Activated CD8-positive, alpha-beta memory T cell treated with anti-CD3 and anti-CD28 coated beads, Interleukin-2, amount 50 U/mL, for 1 hour (primary cell): ENCODE measurements around the gene CSN2.
"Not testable (repeated sequence)": the region's sequence is repeated elsewhere in the genome, so short reads cannot be mapped to it uniquely, and the experiment has no call there.

Experiments
- DNase-seq: peaks from one replicate; pipeline ENCODE4 v3.0.0-alpha.2; 2020; ENCODE audit errors: extremely low read depth

The CSN2 gene

DNA sequence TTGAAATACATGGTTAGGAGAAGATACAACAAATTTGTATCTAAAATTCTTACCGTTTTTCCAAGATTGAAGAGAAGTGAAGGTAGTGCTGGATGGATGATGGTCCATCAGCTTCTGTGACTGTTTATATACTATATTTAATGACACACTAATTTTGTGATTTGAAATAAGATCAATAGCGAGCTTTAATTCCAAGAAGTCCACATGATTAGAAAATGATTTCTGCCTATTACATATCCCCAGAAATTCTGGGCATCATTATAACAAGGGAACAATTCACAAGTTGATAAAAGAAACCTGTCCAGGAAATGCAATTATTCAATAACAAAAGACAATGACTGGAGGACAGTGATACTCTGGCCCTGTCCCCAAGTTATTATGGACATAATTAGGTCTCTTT is at the start of gene CSN2:
Gene CSN2 (minus strand): TSS at position 101 of the 400 bp plus-strand sequence. CDS start 4,733 bp downstream, outside the sequence.
- no peak for DNase-seq

DNA sequence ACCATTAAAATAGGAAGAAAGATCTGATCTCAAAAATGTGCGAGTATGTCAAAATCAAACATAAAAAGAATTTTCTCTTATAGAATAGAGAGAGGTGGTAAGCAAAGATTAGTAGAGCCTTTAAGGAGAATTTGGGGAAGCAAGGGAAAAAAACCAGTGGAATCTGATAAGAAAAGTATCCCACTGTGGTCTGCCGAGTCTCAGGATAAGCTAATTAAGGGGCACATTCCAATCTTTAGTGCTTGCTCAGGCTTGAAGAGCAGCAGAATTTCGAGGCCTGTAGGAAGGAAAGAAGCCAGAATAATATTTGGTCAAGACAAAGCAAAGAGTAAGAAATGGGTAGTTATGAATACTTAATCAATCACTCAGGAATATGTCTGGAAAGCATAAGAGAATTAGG is 43.2 kb upstream of the CSN2 start:
- DNase-seq = no peak

DNA sequence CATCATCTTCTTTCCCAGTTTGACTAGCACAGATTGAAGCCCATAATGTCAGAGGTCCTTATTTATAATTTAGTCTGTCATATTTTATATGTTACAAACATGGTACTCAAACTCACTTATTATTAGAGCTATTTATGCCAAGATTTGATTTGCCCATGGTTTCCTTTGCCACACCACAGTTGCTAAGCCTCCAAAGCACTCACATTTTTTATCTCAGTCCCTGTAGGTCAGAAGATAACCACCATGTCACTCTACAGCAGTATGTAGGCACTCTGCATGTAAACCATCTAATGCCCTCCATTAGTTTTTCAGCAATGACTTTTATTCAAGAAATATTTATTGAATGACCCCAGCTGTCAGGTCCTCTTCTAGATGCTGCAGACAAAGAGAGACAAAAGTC is 37.0 kb upstream of the CSN2 start:
- no peak for DNase-seq

- no peak for DNase-seq
Observed at GRCh38 chr4:70000711-70001110, 35.2 kb upstream of the CSN2 start.

DNA sequence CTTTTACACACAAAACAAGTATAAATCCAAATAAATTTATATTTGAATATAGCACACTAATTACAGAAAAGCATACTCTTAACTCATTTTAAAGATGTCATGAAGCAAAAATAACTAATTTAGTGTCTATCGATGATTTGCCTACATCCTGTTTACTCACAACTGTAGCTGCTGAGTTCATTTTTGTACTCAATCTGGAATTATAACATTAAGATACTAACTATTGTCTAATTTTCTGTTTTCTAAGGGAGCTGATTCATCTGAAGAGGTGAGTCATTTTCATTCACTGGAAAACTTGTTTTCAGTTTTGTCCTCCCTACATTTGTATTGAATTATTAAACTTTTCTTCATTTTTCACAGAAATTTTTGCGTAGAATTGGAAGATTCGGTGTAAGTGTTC is 33.9 kb upstream of the CSN2 start:
- DNase-seq = no peak

GRCh38 chr4:69995526-69996016 is 30.0 kb upstream of the CSN2 start, which contains the start of gene STATH:
Gene STATH, plus strand, starts transcription at chr4:69995966. Its CDS starts 2,472 bp downstream, at chr4:69998438.
- DNase-seq = no peak

- DNase-seq = no peak
Observed at GRCh38 chr4:69994782-69995181, 29.3 kb upstream of the CSN2 start.

DNA sequence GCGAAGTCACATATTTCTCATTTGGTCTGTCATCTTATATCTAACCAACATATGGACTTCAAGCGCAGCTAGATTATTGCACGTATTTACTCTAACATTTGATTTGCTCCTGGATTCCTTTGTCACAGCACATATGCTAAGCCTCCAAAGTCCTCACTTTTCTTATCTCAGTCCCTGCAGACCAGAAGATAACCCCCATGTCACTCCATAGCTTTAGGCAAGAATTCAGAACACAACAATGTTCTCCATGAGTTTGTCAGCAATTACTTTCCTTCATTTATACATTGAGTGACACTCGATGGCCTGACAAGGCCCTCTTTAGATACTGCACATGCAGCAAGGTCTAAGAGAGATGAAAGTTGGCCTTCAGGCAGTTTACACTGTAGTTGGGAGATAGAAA is 25.5 kb upstream of the CSN2 start:
- DNase-seq = no peak

- no peak for DNase-seq
Observed at GRCh38 chr4:69986663-69987062, 21.1 kb upstream of the CSN2 start.

GRCh38 chr4:69984030-69984443 is 18.5 kb upstream of the CSN2 start:
- no peak for DNase-seq

DNA sequence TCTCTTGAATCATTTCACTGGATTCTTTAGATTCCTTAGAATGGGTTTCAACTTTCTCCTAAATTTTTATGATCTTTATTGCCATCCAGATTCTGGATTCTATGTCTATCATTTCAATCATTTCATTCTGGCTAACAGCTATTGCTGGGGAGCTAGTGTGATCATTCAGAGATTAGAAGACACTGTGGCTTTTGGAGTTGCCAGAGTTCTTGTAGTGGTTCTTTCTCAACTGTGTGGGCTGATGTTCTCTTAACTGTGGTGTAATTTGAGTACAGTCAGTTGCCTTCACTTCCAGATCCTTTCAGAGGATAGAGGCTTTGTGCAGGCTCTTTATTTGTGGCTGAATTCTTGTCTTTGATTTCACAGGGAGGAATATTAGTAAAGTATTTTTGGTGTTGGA is 12.1 kb upstream of the CSN2 start:
- no peak for DNase-seq

DNA sequence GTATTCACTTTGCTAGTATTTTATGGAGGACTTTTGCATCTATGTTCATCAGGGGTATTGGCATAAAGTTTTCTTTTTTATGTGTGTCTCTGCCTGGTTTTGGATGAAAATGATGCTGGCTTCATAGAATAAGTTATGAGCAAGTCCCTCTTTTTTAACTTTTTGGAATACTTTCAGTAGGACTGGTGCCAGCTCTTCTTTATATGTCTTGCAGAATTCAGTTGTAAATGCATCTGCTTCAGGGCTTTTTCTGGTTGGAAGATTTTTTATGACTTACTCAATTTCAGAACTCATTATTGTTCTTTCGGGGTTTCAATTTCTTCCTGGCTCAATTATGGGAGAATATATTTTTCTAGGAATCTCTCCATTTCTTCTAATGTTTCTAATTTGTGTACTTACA is 9.1 kb upstream of the CSN2 start:
- no peak for DNase-seq

DNA sequence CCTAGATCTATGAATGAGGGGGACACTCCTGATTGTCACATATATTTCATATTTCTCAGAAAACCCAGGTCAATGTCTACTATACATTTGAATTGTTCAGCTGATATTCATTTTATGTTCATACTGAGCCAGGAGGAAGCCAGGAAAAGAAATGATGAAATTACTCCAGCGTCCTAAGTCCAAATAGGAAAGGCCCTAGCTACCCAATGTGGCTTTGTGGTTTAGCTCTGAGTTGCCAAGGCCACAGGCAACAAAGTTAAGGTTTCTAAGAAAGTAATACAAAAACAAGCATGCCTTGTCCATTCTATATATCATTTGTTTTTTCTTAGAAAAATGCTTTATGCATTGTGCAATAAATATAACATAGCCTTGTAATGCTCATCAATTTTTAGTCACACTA is 4.5 kb upstream of the CSN2 start:
- DNase-seq = no peak

DNA sequence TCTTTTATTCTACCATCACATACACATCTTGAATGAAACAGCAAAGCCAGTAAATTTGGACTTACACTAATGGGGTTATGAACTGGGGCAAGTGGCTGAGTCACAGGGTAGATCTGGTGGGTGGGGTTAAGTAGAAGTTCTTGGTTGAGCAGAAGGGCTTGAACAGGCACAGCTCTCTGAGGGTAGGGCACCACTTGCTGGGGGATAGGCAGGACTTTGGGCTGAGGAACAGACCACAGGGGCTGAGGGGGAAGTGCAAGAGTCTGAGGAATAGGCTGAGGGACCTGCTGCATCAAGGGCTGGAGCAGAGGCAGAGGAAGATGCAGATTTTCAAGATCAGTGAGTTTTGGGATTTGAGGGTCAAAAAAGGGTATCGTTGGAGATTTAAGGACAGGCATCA is 8.3 kb downstream of the CSN2 start:
- DNase-seq = no peak

GRCh38 chr4:69951602-69952001 is 13.9 kb downstream of the CSN2 start:
- no peak for DNase-seq

- no peak for DNase-seq
Observed at GRCh38 chr4:69936566-69936965, 29.0 kb downstream of the CSN2 start.

GRCh38 chr4:69934150-69934549 is 31.4 kb downstream of the CSN2 start:
- no peak for DNase-seq

DNA sequence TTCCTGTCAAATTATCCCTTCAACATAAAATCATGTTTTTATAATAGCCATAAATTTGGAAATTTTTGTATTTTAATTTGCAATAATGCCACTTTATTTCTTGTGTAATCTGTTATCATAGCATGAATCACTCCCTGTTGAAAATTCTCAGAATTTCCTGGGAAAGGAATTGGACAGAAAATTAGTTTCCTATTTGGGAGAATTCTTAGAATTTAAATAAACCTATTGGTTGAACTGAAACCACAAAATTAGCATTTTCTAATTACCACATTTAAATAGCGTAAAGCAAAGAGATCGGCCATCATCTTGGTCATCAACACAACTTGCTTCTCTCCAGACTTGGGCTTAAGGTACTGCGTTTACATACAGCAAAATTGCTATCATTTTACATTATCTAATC is 34.8 kb downstream of the CSN2 start, which contains the start of gene CSN1S1:
Gene CSN1S1 (plus strand): TSS at position 301 of the 400 bp plus-strand sequence. CDS start 1,488 bp downstream, outside the sequence.
- DNase-seq = no peak

GRCh38 chr4:69923782-69924410 is 41.6 kb downstream of the CSN2 start:
- DNase-seq = not testable (repeated sequence)

GRCh38 chr4:69920874-69921273 is 44.7 kb downstream of the CSN2 start:
- DNase-seq = no peak

- no peak for DNase-seq
Observed at GRCh38 chr4:69910016-69910782, 55.3 kb downstream of the CSN2 start.

DNA sequence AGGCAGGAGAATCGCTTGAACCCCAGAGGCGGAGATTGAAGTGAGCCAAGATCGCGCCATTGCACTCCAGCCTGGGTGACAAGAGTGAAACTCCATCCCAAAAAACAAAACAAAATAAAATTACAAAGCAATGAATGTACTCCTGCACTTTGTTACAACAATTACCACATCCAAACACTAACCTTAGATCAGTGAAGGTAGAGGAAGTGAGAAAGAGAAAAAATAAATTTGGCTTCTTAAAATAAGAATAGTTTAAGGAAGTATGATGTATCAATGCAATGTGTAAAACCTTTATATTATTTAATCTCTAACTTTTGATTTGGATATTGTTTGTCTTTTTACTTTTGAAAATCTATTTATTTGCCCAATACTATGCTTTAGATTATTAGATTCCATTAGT is 56.3 kb downstream of the CSN2 start:
- no peak for DNase-seq

DNA sequence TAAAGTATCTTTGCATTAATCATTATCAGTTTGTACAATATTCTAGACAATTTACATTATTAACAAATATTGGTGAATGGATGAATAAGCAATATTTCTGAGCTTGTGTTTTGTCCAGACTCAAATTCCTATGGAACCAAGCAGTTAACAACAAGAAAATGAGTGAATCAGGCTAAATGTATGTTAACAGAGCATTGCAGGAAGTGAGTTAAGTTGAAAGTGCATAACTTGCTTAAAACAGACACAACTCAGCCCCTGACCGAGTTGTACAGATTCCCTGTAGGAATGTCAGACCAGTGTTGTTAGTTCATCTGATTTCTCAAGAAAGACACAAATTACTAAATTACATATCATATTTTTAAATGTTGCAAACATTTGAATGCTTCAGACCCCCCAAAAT is 58.4 kb downstream of the CSN2 start:
- no peak for DNase-seq
